MCF 10A (cell line): ENCODE measurements around the gene FBXL5. TPM values are rescaled to one million over a fixed set of nuclear protein-coding genes. Genes with fewer than 3 reads are reported as not detected.

Experiments
- BruUV-seq: library from RNA; stranded (reverse); fragments of 400-500 nt; replicated peaks from 2 replicates; lab custom pipeline; 2021; lab: Mats Ljungman, UMichigan
- CTCF ChIA-PET: fragments of 300-600 bp; sonication (Branson Sonifier 250); formaldehyde crosslinking; extraction: SDS; loops from one replicate; lab custom pipeline; 2021; ENCODE audit warnings: antibody characterized with exemption, inconsistent platforms; lab: Yijun Ruan, JAX
- POLR2A ChIA-PET: fragments of 300-600, 350-650 bp; sonication (Branson Sonifier 250); formaldehyde crosslinking; extraction: SDS; loops from one replicate; lab custom pipeline; 2020; ENCODE audit warnings: antibody characterized with exemption, inconsistent platforms; lab: Yijun Ruan, JAX
- DNase-seq: peaks from one replicate; pipeline ENCODE4 v3.0.0-alpha.2; 2018; ENCODE audit not compliant: unreplicated experiment
- H3K27ac Mint-ChIP-seq: one replicate; pipeline ENCODE4 v1.8.0; 2022; ENCODE audit warnings: mild to moderate bottlenecking, low read depth, mixed read lengths; ENCODE audit not compliant: unreplicated experiment
- H3K27me3 Mint-ChIP-seq: one replicate; pipeline ENCODE4 v1.8.0; 2022; ENCODE audit warnings: mixed read lengths; ENCODE audit not compliant: insufficient read depth, unreplicated experiment
- H3K36me3 Mint-ChIP-seq: one replicate; pipeline ENCODE4 v1.8.0; 2022; ENCODE audit warnings: mild to moderate bottlenecking, moderate library complexity, mixed read lengths; ENCODE audit not compliant: insufficient read depth, unreplicated experiment
- H3K4me1 Mint-ChIP-seq: one replicate; pipeline ENCODE4 v1.8.0; 2022; ENCODE audit warnings: mixed read lengths; ENCODE audit not compliant: insufficient read depth, unreplicated experiment
- H3K4me3 Mint-ChIP-seq: one replicate; pipeline ENCODE4 v1.8.0; 2022; ENCODE audit warnings: mild to moderate bottlenecking, moderate library complexity, mixed read lengths; ENCODE audit not compliant: unreplicated experiment
- H3K9me3 Mint-ChIP-seq: one replicate; pipeline ENCODE4 v1.8.0; 2022; ENCODE audit warnings: mixed read lengths; ENCODE audit not compliant: unreplicated experiment
- intact Hi-C: fragments of 100-400 bp; cut with micrococcal nuclease; formaldehyde crosslinking; loops from 2 replicates; pipeline ENCODE4 v1.14.1; 2022
- total RNA-seq: library from RNA; stranded (reverse); gene quantifications from 2 replicates; pipeline ENCODE4 v1.2.3, GENCODE V29; 2022
- TF ChIP-seq, protein P1 (sequence below): fragments of 200-600 bp; IDR thresholded peaks from one replicate; pipeline ENCODE4 v1.8.0; 2022; ENCODE audit warnings: antibody characterized with exemption, mild to moderate bottlenecking; ENCODE audit not compliant: unreplicated experiment

Gene FBXL5
- total RNA-seq, 1 experiment from 2014 or later = 96.8 TPM

DNA sequence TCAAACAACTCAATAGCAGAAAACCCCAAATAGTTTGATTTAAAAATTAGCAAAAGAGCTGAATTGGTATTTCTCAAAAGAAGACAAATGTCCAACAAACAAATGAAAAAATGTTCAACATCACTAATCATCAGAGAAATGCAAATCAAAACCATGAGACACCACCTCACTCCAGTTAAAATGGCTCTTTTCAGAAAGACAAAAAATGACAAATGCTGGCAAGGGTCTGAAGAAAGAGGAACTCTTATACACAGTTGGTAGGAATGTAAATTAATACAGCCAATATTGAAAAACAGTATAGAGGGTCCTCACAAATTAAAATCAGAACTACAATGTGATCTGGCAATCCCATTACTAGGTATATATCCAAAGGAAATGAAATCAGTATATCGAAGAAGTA is 70.4 kb downstream of the FBXL5 start:
- no peaks in the 10 kb centered on the region for H3K27me3 Mint-ChIP-seq
- no peak for DNase-seq
- POLR2A ChIA-PET = no interaction called here
- no peaks in the 10 kb centered on the region for H3K9me3 Mint-ChIP-seq
- no peaks in the 10 kb centered on the region for H3K36me3 Mint-ChIP-seq
- BruUV-seq = no TSS peak
- H3K27ac Mint-ChIP-seq = no peak overlapping the region
- no peak overlapping the region for H3K4me3 Mint-ChIP-seq
- CTCF ChIA-PET = no interaction called here
- intact Hi-C loops = no loop called here
- TF ChIP-seq, protein P1, sequence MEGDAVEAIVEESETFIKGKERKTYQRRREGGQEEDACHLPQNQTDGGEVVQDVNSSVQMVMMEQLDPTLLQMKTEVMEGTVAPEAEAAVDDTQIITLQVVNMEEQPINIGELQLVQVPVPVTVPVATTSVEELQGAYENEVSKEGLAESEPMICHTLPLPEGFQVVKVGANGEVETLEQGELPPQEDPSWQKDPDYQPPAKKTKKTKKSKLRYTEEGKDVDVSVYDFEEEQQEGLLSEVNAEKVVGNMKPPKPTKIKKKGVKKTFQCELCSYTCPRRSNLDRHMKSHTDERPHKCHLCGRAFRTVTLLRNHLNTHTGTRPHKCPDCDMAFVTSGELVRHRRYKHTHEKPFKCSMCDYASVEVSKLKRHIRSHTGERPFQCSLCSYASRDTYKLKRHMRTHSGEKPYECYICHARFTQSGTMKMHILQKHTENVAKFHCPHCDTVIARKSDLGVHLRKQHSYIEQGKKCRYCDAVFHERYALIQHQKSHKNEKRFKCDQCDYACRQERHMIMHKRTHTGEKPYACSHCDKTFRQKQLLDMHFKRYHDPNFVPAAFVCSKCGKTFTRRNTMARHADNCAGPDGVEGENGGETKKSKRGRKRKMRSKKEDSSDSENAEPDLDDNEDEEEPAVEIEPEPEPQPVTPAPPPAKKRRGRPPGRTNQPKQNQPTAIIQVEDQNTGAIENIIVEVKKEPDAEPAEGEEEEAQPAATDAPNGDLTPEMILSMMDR = no peak
- peaks cover 21% of the 10 kb centered on the region for H3K4me1 Mint-ChIP-seq

DNA sequence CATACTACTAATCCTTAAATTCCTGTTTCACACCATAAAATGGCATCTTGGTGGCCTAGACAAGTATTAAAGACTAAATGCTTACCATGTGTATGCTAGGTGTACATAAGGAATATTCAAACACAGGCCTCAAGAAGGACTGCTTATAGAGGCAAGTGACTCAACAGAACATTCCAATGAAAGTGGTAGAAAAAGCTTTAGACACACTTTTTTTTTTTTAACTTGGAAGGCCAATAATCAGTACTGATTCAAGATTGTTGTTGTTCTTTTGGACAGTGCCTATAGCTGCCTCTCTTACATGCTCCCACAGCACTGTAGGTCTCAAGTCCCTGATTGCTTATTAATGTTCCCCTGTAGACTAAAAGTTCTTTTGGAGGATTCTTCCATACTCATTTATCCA is 77.6 kb downstream of the FBXL5 start:
- BruUV-seq = no TSS peak
- TF ChIP-seq, protein P1 = no peak
- Mint-ChIP-seq H3K4me3 (no peak overlapping the region), H3K27me3 (no peaks in the 10 kb centered on the region), H3K9me3 (no peaks in the 10 kb centered on the region), H3K36me3 (peaks cover 5% of the 10 kb centered on the region), H3K27ac (no peak overlapping the region), H3K4me1 (no peaks in the 10 kb centered on the region)
- DNase-seq = no peak
- ChIA-PET POLR2A (no interaction called here), CTCF (interaction anchor here (1.1 kb wide), 1 partner anchor 9 kb away, joined by 3 read pairs; no protein-coding TSS in a partner anchor)
- intact Hi-C loops = no loop called here

DNA sequence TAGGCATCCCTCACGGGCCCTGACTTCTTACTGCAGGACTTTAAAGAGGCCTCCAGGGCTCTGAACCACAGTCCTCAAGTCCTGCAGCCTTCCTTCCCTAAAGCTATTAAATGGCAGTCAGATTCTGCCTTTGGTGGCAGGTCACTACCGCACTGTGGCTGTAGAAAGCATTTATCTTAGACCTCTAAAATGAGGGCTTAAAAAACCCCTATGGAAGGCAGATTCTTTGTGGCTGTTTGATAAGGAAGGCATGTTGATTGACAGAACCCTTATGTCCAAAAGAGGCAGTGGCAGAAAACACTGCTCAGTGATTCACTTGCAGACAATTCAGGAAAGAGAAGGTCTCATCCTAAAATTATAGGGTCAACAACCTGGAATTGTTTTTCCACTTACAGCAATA is 79.2 kb downstream of the FBXL5 start:
- ChIA-PET POLR2A (no interaction called here), CTCF (interaction anchor here (0.6 to 0.8 kb wide), 2 partner anchors 8 to 9 kb away, joined by 3 read pairs; no protein-coding TSS in a partner anchor)
- BruUV-seq = no TSS peak
- no peaks in the 10 kb centered on the region for H3K27me3 Mint-ChIP-seq
- peaks cover 5% of the 10 kb centered on the region for H3K36me3 Mint-ChIP-seq
- no peaks in the 10 kb centered on the region for H3K4me1 Mint-ChIP-seq
- H3K9me3 Mint-ChIP-seq = no peaks in the 10 kb centered on the region
- DNase-seq = no peak
- intact Hi-C loops = no loop called here
- H3K4me3 Mint-ChIP-seq = no peak overlapping the region
- no peak overlapping the region for H3K27ac Mint-ChIP-seq
- TF ChIP-seq, protein P1 = no peak

DNA sequence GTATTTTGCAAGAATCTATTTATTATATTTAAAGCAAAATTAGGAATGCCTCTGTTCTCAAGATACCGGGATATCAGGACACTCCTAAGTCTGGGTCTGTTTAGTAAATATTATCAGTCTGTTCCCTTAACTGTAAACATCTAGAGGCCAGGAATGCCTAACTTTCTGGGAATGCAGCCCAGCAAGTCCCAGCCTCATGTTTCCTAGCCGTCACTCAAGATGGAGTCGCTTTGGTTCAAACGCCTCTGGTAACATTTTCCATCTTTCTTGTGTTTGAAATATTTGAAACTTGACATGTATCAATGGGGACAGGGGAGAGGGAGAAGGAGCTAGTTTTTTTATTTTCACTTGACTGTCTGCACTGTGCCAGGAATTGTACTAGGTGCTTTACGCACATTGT is 85.4 kb downstream of the FBXL5 start:
- ChIA-PET CTCF (no interaction called here), POLR2A (no interaction called here)
- TF ChIP-seq, protein P1 = no peak
- intact Hi-C loops = no loop called here
- H3K36me3 Mint-ChIP-seq = peaks cover 46% of the 10 kb centered on the region
- no TSS peak for BruUV-seq
- DNase-seq = no peak
- H3K27ac Mint-ChIP-seq = no peak overlapping the region
- H3K9me3 Mint-ChIP-seq = no peaks in the 10 kb centered on the region
- no peaks in the 10 kb centered on the region for H3K4me1 Mint-ChIP-seq
- no peaks in the 10 kb centered on the region for H3K27me3 Mint-ChIP-seq
- no peak overlapping the region for H3K4me3 Mint-ChIP-seq
